ENCODE results near the gene TMEM9.

The TMEM9 gene

DNA sequence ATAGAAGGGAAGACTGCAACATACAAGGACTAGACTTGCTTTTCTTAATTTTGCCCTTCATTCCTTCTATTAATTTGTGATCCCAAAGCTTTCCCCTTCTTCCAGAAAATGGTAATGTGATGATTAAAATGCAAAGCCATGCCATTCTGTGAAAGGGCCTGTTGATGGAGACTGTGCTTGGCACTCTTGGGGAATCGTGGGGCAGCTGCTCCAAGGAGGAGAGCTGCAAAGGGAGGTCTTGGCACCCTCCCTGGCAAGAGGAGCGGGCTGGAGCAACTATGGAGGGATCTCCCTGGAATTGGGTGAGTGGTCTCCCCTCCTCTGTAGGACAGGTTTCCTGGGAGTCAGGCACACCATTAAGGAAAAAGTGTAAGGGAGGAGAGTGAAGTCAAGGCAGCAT is 58.7 kb downstream of the TMEM9 start:
- Histone ChIP-seq H3K27ac (ENCODE audit: insufficient read depth, low read depth, low read length, poor library complexity, severe bottlenecking) (no peak overlapping the region), H3K9me3 (ENCODE audit: control insufficient read depth, low read length) (no peaks in the 10 kb centered on the region), H3K4me3 (ENCODE audit: insufficient read depth, low read depth, low read length) (no peak overlapping the region), H3K27me3 (ENCODE audit: control insufficient read depth, insufficient read depth, low read length, poor library complexity, severe bottlenecking) (no peaks in the 10 kb centered on the region), H3K4me1 (ENCODE audit: control insufficient read depth, insufficient read depth, low read length) (peaks cover 17% of the 10 kb centered on the region), H3K36me3 (ENCODE audit: control insufficient read depth, insufficient read depth, low read length) (no peaks in the 10 kb centered on the region)
- 91% methylated on average over 2 of the region's 2 CpGs for WGBS, 2 experiments

DNA sequence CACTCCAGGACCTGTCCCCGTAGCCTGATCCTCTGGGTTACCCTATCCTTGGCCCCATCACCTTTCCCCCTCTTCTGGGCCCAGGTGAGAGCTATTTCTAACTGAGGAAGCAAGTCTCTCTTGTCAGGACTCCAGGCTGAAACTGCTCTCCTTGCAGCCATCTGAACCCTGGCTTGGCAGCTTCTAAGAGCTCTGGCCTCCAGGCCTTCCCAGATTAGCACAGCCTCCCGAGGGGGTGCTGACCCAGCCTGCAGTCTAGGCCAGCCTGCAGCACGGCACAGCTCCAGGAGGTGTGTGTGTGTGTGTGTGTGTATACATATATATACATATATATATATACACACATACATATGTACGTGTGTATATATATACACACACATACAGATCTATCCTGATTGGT is 59.4 kb downstream of the TMEM9 start:
- no peaks in the 10 kb centered on the region for H3K27me3 ChIP-seq (ENCODE audit: control insufficient read depth, insufficient read depth, low read length, poor library complexity, severe bottlenecking)
- WGBS, 2 experiments: 90 to 100% methylated on average over 3 of the region's 4 CpGs
- no peak overlapping the region for H3K4me3 ChIP-seq (ENCODE audit: insufficient read depth, low read depth, low read length)
- no peaks in the 10 kb centered on the region for H3K36me3 ChIP-seq (ENCODE audit: control insufficient read depth, insufficient read depth, low read length)
- H3K9me3 ChIP-seq (ENCODE audit: control insufficient read depth, low read length): no peaks in the 10 kb centered on the region
- no peak overlapping the region for H3K27ac ChIP-seq (ENCODE audit: insufficient read depth, low read depth, low read length, poor library complexity, severe bottlenecking)
- peaks cover 23% of the 10 kb centered on the region for H3K4me1 ChIP-seq (ENCODE audit: control insufficient read depth, insufficient read depth, low read length)

GRCh38 chr1:201093962-201094361 is 60.3 kb downstream of the TMEM9 start:
- Histone ChIP-seq H3K9me3 (ENCODE audit: control insufficient read depth, low read length) (no peaks in the 10 kb centered on the region), H3K4me3 (ENCODE audit: insufficient read depth, low read depth, low read length) (no peak overlapping the region), H3K36me3 (ENCODE audit: control insufficient read depth, insufficient read depth, low read length) (no peaks in the 10 kb centered on the region), H3K27me3 (ENCODE audit: control insufficient read depth, insufficient read depth, low read length, poor library complexity, severe bottlenecking) (no peaks in the 10 kb centered on the region), H3K4me1 (ENCODE audit: control insufficient read depth, insufficient read depth, low read length) (peaks cover 24% of the 10 kb centered on the region), H3K27ac (ENCODE audit: insufficient read depth, low read depth, low read length, poor library complexity, severe bottlenecking) (no peak overlapping the region)
- WGBS, 2 experiments: 78 to 83% methylated on average over 7 of the region's 7 CpGs

DNA sequence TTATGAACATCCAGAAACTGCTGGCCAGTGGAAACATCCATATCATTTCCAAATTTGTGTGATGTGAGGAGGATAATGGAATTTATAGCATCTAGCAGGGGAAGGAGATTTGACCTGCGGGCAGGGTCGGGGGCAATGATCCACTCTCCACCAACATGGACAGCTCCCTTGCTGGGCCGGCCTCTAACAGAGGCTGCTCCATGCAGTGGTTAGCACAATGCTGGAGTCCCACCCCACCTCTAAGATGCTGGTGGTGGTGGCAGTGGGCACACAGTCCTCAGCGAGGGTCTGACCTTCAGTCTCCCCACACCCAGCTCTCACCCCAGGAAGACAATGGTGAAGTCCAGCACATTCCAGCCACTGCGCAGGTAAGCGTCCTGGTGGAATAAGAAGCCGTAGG is 60.7 kb downstream of the TMEM9 start:
- no peaks in the 10 kb centered on the region for H3K36me3 ChIP-seq (ENCODE audit: control insufficient read depth, insufficient read depth, low read length)
- H3K27ac ChIP-seq (ENCODE audit: insufficient read depth, low read depth, low read length, poor library complexity, severe bottlenecking): no peak overlapping the region
- WGBS, 2 experiments: 94 to 95% methylated on average over 7 of the region's 7 CpGs
- H3K27me3 ChIP-seq (ENCODE audit: control insufficient read depth, insufficient read depth, low read length, poor library complexity, severe bottlenecking): no peaks in the 10 kb centered on the region
- peaks cover 24% of the 10 kb centered on the region for H3K4me1 ChIP-seq (ENCODE audit: control insufficient read depth, insufficient read depth, low read length)
- H3K9me3 ChIP-seq (ENCODE audit: control insufficient read depth, low read length): no peaks in the 10 kb centered on the region
- no peak overlapping the region for H3K4me3 ChIP-seq (ENCODE audit: insufficient read depth, low read depth, low read length)

DNA sequence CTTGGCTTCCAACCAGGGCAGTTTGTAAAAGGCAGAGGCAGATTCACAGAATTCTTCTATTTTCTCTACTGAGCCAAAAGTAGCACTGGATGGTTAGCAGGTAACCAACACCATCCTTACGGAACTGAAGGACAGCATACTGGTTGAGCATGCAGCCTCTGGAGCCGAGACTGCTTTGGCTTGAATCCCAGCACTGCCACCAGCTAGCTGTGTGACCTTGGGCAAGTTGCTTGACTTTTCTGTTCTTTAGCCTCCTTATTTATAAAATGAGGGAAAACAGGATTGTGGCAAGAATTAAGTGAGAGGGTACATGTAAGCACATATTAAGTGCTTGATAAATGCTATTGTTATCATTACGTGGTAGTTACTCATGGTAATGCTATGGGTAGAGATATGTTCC is 61.5 kb downstream of the TMEM9 start:
- Histone ChIP-seq H3K27ac (ENCODE audit: insufficient read depth, low read depth, low read length, poor library complexity, severe bottlenecking) (no peak overlapping the region), H3K4me1 (ENCODE audit: control insufficient read depth, insufficient read depth, low read length) (peaks cover 24% of the 10 kb centered on the region), H3K27me3 (ENCODE audit: control insufficient read depth, insufficient read depth, low read length, poor library complexity, severe bottlenecking) (no peaks in the 10 kb centered on the region), H3K9me3 (ENCODE audit: control insufficient read depth, low read length) (no peaks in the 10 kb centered on the region), H3K36me3 (ENCODE audit: control insufficient read depth, insufficient read depth, low read length) (no peaks in the 10 kb centered on the region), H3K4me3 (ENCODE audit: insufficient read depth, low read depth, low read length) (no peak overlapping the region)
- 92 to 94% methylated on average over 3 of the region's 3 CpGs for WGBS, 2 experiments

- 92 to 95% methylated on average over 4 of the region's 4 CpGs for WGBS, 2 experiments
- no peaks in the 10 kb centered on the region for H3K9me3 ChIP-seq (ENCODE audit: control insufficient read depth, low read length)
- no peaks in the 10 kb centered on the region for H3K27me3 ChIP-seq (ENCODE audit: control insufficient read depth, insufficient read depth, low read length, poor library complexity, severe bottlenecking)
- H3K27ac ChIP-seq (ENCODE audit: insufficient read depth, low read depth, low read length, poor library complexity, severe bottlenecking): no peak overlapping the region
- H3K4me1 ChIP-seq (ENCODE audit: control insufficient read depth, insufficient read depth, low read length): peaks cover 16% of the 10 kb centered on the region
- H3K36me3 ChIP-seq (ENCODE audit: control insufficient read depth, insufficient read depth, low read length): no peaks in the 10 kb centered on the region
- H3K4me3 ChIP-seq (ENCODE audit: insufficient read depth, low read depth, low read length): no peak overlapping the region
Measured at GRCh38 chr1:201091256-201091655, 63.0 kb downstream of the TMEM9 start.

DNA sequence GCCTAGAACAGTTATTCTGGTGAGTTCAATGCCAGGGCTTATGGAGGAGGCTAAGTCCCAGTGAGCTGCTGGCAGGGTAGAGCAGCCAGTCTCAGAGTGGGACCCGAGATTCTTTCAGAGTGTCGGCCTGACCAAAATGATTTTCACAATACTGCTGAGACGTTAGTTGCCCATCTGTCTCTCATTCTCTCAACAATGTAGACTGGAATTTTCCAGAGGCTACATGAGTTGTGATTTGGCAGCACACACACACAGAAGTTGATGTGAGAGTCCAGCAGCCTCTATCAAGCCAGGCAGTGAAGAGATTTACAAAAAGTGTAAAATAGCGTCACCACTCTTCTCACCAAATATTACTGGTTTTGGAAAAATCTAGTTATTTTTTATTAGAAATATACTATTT is 63.7 kb downstream of the TMEM9 start:
- no peaks in the 10 kb centered on the region for H3K9me3 ChIP-seq (ENCODE audit: control insufficient read depth, low read length)
- H3K36me3 ChIP-seq (ENCODE audit: control insufficient read depth, insufficient read depth, low read length): no peaks in the 10 kb centered on the region
- H3K4me3 ChIP-seq (ENCODE audit: insufficient read depth, low read depth, low read length): no peak overlapping the region
- no peak overlapping the region for H3K27ac ChIP-seq (ENCODE audit: insufficient read depth, low read depth, low read length, poor library complexity, severe bottlenecking)
- peaks cover 16% of the 10 kb centered on the region for H3K4me1 ChIP-seq (ENCODE audit: control insufficient read depth, insufficient read depth, low read length)
- no peaks in the 10 kb centered on the region for H3K27me3 ChIP-seq (ENCODE audit: control insufficient read depth, insufficient read depth, low read length, poor library complexity, severe bottlenecking)
- 94 to 95% methylated on average over 3 of the region's 4 CpGs for WGBS, 2 experiments

DNA sequence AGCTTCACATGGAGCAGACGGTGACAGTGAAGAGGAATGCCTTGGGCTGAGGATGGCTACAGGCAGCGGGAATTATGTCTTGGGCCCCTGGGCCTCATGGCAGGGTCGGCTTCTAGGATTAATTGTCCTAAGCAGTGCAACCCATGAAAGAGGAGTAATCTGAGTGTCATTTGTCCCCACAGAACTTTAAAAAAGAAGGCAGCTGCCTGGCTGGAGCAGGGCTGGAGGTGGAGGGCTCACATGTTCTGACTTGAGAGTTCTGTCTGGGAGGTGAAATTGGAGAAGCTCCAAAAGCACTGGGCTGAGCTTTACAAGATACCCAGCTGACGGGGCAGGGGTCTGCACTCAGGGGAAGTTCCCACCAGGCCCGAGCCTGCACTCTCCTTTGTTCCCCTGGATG is 64.7 kb downstream of the TMEM9 start:
- Histone ChIP-seq H3K4me1 (ENCODE audit: control insufficient read depth, insufficient read depth, low read length) (peaks cover 16% of the 10 kb centered on the region), H3K36me3 (ENCODE audit: control insufficient read depth, insufficient read depth, low read length) (no peaks in the 10 kb centered on the region), H3K4me3 (ENCODE audit: insufficient read depth, low read depth, low read length) (no peak overlapping the region), H3K9me3 (ENCODE audit: control insufficient read depth, low read length) (no peaks in the 10 kb centered on the region), H3K27ac (ENCODE audit: insufficient read depth, low read depth, low read length, poor library complexity, severe bottlenecking) (no peak overlapping the region), H3K27me3 (ENCODE audit: control insufficient read depth, insufficient read depth, low read length, poor library complexity, severe bottlenecking) (no peaks in the 10 kb centered on the region)
- WGBS, 2 experiments: 51 to 59% methylated on average over 5 of the region's 5 CpGs

DNA sequence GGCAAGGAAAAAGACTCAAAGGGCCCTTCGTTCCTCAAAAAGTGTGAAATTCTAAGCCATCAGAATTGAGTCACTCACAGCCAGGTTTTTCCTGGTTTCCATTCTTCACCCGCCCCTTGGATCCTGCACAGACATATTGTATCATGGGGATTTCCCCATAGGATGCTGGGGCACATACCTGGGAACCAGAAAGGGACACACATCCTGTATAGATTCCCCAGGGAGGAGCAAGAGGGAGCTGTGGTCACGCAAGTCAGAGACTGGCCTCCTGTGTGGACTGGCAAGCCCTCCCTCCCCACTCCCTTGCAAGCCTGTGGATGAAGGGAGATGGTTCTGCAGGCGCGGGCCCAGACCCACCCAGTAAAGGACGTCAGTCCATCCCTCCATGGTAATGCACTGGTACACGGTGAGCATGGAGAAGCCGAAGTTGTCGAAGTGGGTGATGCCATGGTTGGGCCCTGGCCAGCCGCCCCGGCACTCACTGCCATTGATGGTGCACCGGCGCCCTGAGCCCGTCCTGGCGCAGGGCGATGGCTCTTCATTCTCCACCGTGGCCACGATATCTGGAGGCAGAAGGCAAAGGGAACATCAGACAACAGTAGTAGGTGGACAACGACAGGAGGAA is 65.3 kb downstream of the TMEM9 start:
- WGBS, 2 experiments: 96 to 97% methylated on average over 19 of the region's 19 CpGs
- Histone ChIP-seq H3K27me3 (ENCODE audit: control insufficient read depth, insufficient read depth, low read length, poor library complexity, severe bottlenecking) (no peaks in the 10 kb centered on the region), H3K4me3 (ENCODE audit: insufficient read depth, low read depth, low read length) (no peak overlapping the region), H3K9me3 (ENCODE audit: control insufficient read depth, low read length) (no peaks in the 10 kb centered on the region), H3K4me1 (ENCODE audit: control insufficient read depth, insufficient read depth, low read length) (peaks cover 16% of the 10 kb centered on the region), H3K27ac (ENCODE audit: insufficient read depth, low read depth, low read length, poor library complexity, severe bottlenecking) (no peak overlapping the region), H3K36me3 (ENCODE audit: control insufficient read depth, insufficient read depth, low read length) (no peaks in the 10 kb centered on the region)

DNA sequence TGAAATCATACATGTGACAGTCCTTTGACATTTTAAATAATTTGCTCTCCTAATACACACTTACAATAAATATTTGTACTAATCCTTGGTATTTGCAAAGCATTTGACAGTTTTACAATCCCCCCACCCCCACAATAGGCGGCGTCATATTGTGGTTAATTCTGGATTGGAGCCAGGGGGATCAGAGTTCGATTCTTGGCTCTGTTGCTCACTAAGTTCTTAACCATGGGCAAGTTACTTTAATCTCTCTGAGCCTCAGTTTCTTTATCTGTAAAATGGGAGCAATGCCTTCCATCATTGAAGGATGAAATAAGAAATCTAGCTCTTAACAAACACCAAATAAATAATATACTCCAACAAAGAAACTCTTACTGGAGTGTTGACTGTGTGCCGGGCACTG is 65.9 kb downstream of the TMEM9 start:
- no peak overlapping the region for H3K27ac ChIP-seq (ENCODE audit: insufficient read depth, low read depth, low read length, poor library complexity, severe bottlenecking)
- 93 to 95% methylated on average over 3 of the region's 4 CpGs for WGBS, 2 experiments
- H3K9me3 ChIP-seq (ENCODE audit: control insufficient read depth, low read length): no peaks in the 10 kb centered on the region
- H3K4me3 ChIP-seq (ENCODE audit: insufficient read depth, low read depth, low read length): no peak overlapping the region
- H3K27me3 ChIP-seq (ENCODE audit: control insufficient read depth, insufficient read depth, low read length, poor library complexity, severe bottlenecking): no peaks in the 10 kb centered on the region
- no peaks in the 10 kb centered on the region for H3K36me3 ChIP-seq (ENCODE audit: control insufficient read depth, insufficient read depth, low read length)
- H3K4me1 ChIP-seq (ENCODE audit: control insufficient read depth, insufficient read depth, low read length): peaks cover 16% of the 10 kb centered on the region
